K562 (cell line): ENCODE results near the gene JUNB. TPM values are rescaled to one million over a fixed set of nuclear protein-coding genes. Genes with fewer than 3 reads are reported as not detected.
A peak's percentile ranks its signal among the peaks of the same experiment; 100 is the strongest.

Source experiments
- ATAC-seq: fragments of 200-7000 bp; cut with Tn5 transposase; 3 replicates; pipeline ENCODE4 v1.9.1; 2020; ENCODE audit warnings: moderate library complexity
- BruUV-seq: library from RNA; stranded (reverse); fragments of 400-500 nt; replicated peaks from 2 replicates; lab custom pipeline; 2021; lab: Mats Ljungman, UMichigan
- CTCF ChIA-PET: fragments of 300-600 bp; formaldehyde crosslinking; extraction: SDS; loops from one replicate; lab custom pipeline; 2021; ENCODE audit warnings: low intra/inter-chr PET ratio; lab: Yijun Ruan, JAX
- POLR2A ChIA-PET: fragments of 300-600, 350-650 bp; sonication (Branson Sonifier 250); formaldehyde crosslinking; extraction: SDS; loops from one replicate; lab custom pipeline; 2021; ENCODE audit warnings: antibody characterized with exemption, inconsistent platforms; lab: Yijun Ruan, JAX
- DNase-seq, 4 experiments: peaks; one replicate each; pipeline versions ENCODE4 v3.0.0 to v3.0.0-alpha.2; 2011 to 2018; ENCODE audit warnings: low spot score in 3 of 4, mixed read lengths in 3 of 4; ENCODE audit errors: extremely low read depth in 1 of 4
- FAIRE-seq: peaks from 2 replicates; lab custom pipeline; 2011; peaks lifted over from hg19 to GRCh38; lab: Jason Lieb, UNC
- H2AFZ ChIP-seq: 2 replicates; pipeline ENCODE4 v1.6.0; 2011; ENCODE audit warnings: low read depth, low read length, control low read depth, inconsistent platforms
- H3K27ac ChIP-seq: fragments of 200-600 bp; 3 replicates; pipeline ENCODE4 v1.8.0; 2011; ENCODE audit warnings: low read depth, mild to moderate bottlenecking, control low read depth, inconsistent platforms, low read length, moderate library complexity, mixed read lengths; ENCODE audit errors: extremely low read depth
- H3K27me3 ChIP-seq, 2 experiments: fragments of 300-600 bp in 1 of 2; 2 replicates in 1 of 2; 3 replicates in 1 of 2; pipeline versions ENCODE4 v1.6.0 to v1.8.0; 2011; ENCODE audit warnings: inconsistent platforms in 2 of 2, low read length in 2 of 2, mild to moderate bottlenecking in 1 of 2, mixed read lengths in 1 of 2, moderate library complexity in 1 of 2; ENCODE audit not compliant: control insufficient read depth in 2 of 2, insufficient read depth in 2 of 2
- H3K36me3 ChIP-seq: fragments of 300-600 bp; 3 replicates; pipeline ENCODE4 v1.8.0; 2011; ENCODE audit warnings: mild to moderate bottlenecking, low read length, inconsistent platforms; ENCODE audit not compliant: control insufficient read depth, insufficient read depth
- H3K4me1 ChIP-seq, 2 experiments: fragments of 200-600 bp in 1 of 2; replicated peaks in 1 of 2; 2 replicates in 1 of 2; 3 replicates in 1 of 2; pipeline versions ENCODE4 v1.5.1 to v1.8.0; 2011; ENCODE audit warnings: inconsistent platforms in 2 of 2, low read length in 2 of 2, mild to moderate bottlenecking in 1 of 2, mixed read lengths in 1 of 2, moderate library complexity in 1 of 2; ENCODE audit not compliant: control insufficient read depth in 2 of 2, insufficient read depth in 2 of 2
- H3K4me2 ChIP-seq: 2 replicates; pipeline ENCODE4 v1.6.1; 2011; ENCODE audit warnings: low read length, control low read depth, inconsistent platforms, mixed read lengths; ENCODE audit not compliant: insufficient read depth
- H3K4me3 ChIP-seq: fragments of 200-600 bp; sonication (generic), shearing (Covaris generic); 2 replicates; pipeline ENCODE4 v1.5.1; 2016; ENCODE audit warnings: control low read depth, inconsistent platforms
- H3K79me2 ChIP-seq: fragments of 200-600 bp; 3 replicates; pipeline ENCODE4 v1.8.0; 2011; ENCODE audit warnings: low read length, inconsistent platforms; ENCODE audit not compliant: control insufficient read depth, insufficient read depth
- H3K9ac ChIP-seq, 2 experiments: 2 replicates each; pipeline versions ENCODE4 v1.6.0 to v1.6.1; 2011; ENCODE audit warnings: low read depth in 2 of 2, low read length in 2 of 2, control low read depth in 1 of 2, inconsistent platforms in 1 of 2, mild to moderate bottlenecking in 1 of 2, mixed read lengths in 1 of 2; ENCODE audit not compliant: insufficient read depth in 1 of 2
- H3K9me1 ChIP-seq: one replicate; pipeline ENCODE4 v1.6.0; 2011; ENCODE audit warnings: inconsistent platforms, mild to moderate bottlenecking, low read length, moderate library complexity; ENCODE audit not compliant: control insufficient read depth, insufficient read depth
- H3K9me3 ChIP-seq: replicated peaks from 2 replicates; pipeline ENCODE4 v1.5.1; 2011; ENCODE audit warnings: low read depth, low read length, inconsistent platforms; ENCODE audit not compliant: control insufficient read depth, insufficient read depth
- H4K20me1 ChIP-seq: replicated peaks from 2 replicates; pipeline ENCODE4 v1.6.1; 2011; ENCODE audit warnings: low read length, inconsistent platforms, mixed read lengths; ENCODE audit not compliant: control insufficient read depth, insufficient read depth
- ATF4 ChIP-seq: fragments of 450-650 bp; formaldehyde crosslinking; IDR thresholded peaks from 2 replicates; pipeline ENCODE4 v1.4.0; 2022; ENCODE audit warnings: mild to moderate bottlenecking, moderate library complexity
- BCOR ChIP-seq: fragments of 450-650 bp; IDR thresholded peaks from 2 replicates; pipeline ENCODE4 v1.6.1; 2016
- BDP1 ChIP-seq: IDR thresholded peaks from 3 replicates; pipeline ENCODE4 v1.6.1; 2011; ENCODE audit not compliant: insufficient read length, insufficient read depth
- BMI1 ChIP-seq: fragments of 150-350 bp; IDR thresholded peaks from 2 replicates; pipeline ENCODE4 v1.6.1; 2014; ENCODE audit warnings: low read length
- E2F3 ChIP-seq: fragments of 250-450 bp; sonication (Bioruptor Pico); IDR thresholded peaks from 2 replicates; pipeline ENCODE4 v1.4.0; 2020; ENCODE audit warnings: mild to moderate bottlenecking
- GATAD2A ChIP-seq: fragments of 450-650 bp; IDR thresholded peaks from 2 replicates; pipeline ENCODE4 v1.6.1; 2017
- HEY1 ChIP-seq: fragments of 250-450 bp; sonication (Bioruptor Pico); IDR thresholded peaks from 2 replicates; pipeline ENCODE4 v1.5.0; 2020; ENCODE audit warnings: mild to moderate bottlenecking, moderate library complexity, borderline replicate concordance
- MECOM ChIP-seq: fragments of 250-450 bp; sonication (Bioruptor Pico); IDR thresholded peaks from 2 replicates; pipeline ENCODE4 v1.8.0; 2022; ENCODE audit warnings: inconsistent platforms
- NFATC3 ChIP-seq: fragments of 450-650 bp; IDR thresholded peaks from 2 replicates; pipeline ENCODE4 v1.6.1; 2017; ENCODE audit warnings: mild to moderate bottlenecking
- NFRKB ChIP-seq: fragments of 450-650 bp; IDR thresholded peaks from 2 replicates; pipeline ENCODE4 v1.6.1; 2016; ENCODE audit warnings: low read depth
- TSC22D4 ChIP-seq: fragments of 450-650 bp; IDR thresholded peaks from 2 replicates; pipeline ENCODE4 v1.6.1; 2016; ENCODE audit warnings: missing genetic modification characterization, missing biosample characterization, control low read depth
- ZBTB1 ChIP-seq: sonication (generic); formaldehyde crosslinking; IDR thresholded peaks from 2 replicates; pipeline ENCODE4 v1.8.1; 2023; ENCODE audit warnings: missing genetic modification reagents, low read depth, mild to moderate bottlenecking, borderline replicate concordance
- ZNF121 ChIP-seq: sonication (generic); formaldehyde crosslinking; conservative IDR thresholded peaks from 2 replicates; pipeline ENCODE4 v1.8.0; 2022; ENCODE audit warnings: missing genetic modification reagents
- ZNF395 ChIP-seq: fragments of 200-800 bp; sonication (Bioruptor generic); IDR thresholded peaks from 2 replicates; pipeline ENCODE4 v1.6.1; 2017; ENCODE audit warnings: missing genetic modification characterization, missing compliant biosample characterization
- ZNF830 ChIP-seq: fragments of 250-450 bp; sonication (Bioruptor Pico); IDR thresholded peaks from 2 replicates; pipeline ENCODE4 v1.5.0; 2021; ENCODE audit warnings: mild to moderate bottlenecking
- ZSCAN32 ChIP-seq: fragments of 450-650 bp; formaldehyde crosslinking; IDR thresholded peaks from 2 replicates; pipeline ENCODE4 v1.4.0; 2020; ENCODE audit warnings: mild to moderate bottlenecking, moderate library complexity
- WGBS: fragments of 100-300 bp; shearing (Covaris generic); methylation state at CpG from one replicate; pipeline ENCODE4 v1.1.6; 2016; ENCODE audit warnings: low coverage, mixed read lengths; ENCODE audit not compliant: insufficient coverage; ENCODE audit errors: missing lambda C conversion rate; 5-methylcytosine and 5-hydroxymethylcytosine counted together
- in situ Hi-C: fragments of 300-500 bp; cut with MboI; formaldehyde crosslinking; loops from 4 replicates; pipeline ENCODE4 v1.15.0; 2018; ENCODE audit warnings: inconsistent platforms, mixed read lengths
- intact Hi-C: fragments of 100-400 bp; cut with micrococcal nuclease; formaldehyde crosslinking; loops from 2 replicates; pipeline ENCODE4 v1.14.2; 2022
- polyA plus RNA-seq, 8 experiments: library from polyadenylated mRNA; depleted of rRNA in 4 of 8; stranded (reverse) in 5 of 8; unstranded in 3 of 8; fragments of >200 nt; fragmentation: Nextera tagmentation in 2 of 8; fragmentation: Illumina TruSeq in 1 of 8; extraction: Ambion mirVana in 2 of 8; extraction: Trizol in 1 of 8; gene quantifications; 2 replicates each; pipeline versions ENCODE4 v1.2.1 to v1.2.3, GENCODE V29; 2011 to 2014; ENCODE audit warnings: inconsistent platforms in 1 of 8, missing spikeins in 1 of 8
- total RNA-seq, 7 experiments: library from RNA; depleted of rRNA in 6 of 7; stranded (reverse); fragments of >200 nt in 6 of 7; fragmentation: Illumina TruSeq in 2 of 7; extraction: Trizol in 2 of 7; gene quantifications; 2 replicates each; pipeline versions ENCODE4 v1.2.1 to v1.2.3, GENCODE V29; 2011 to 2021; ENCODE audit warnings: low replicate concordance in 1 of 7

The JUNB gene
- total and polyA plus RNA-seq, 9 of the 15 experiments (the other 6 are each of a cell fraction or from before 2014, with no cell fraction given): 0.23 to 88.1 (median 13.1) TPM

- TF ChIP-seq ZNF121 (CRISPR knock-in tag): no peak
- no peak for TF ChIP-seq TSC22D4 (tag)
- TF ChIP-seq BDP1: no peak
- TF ChIP-seq BMI1: peak; percentile 80
- TF ChIP-seq NFATC3: no peak
- TF ChIP-seq ZNF830 (CRISPR knock-in tag): no peak
- peak; percentile 71 for TF ChIP-seq E2F3 (CRISPR knock-in tag)
These were observed 8.6 kb upstream of the JUNB start (continued) for GRCh38 chr19:12782424-12783290.

- FAIRE-seq (no peak), ATAC-seq (no peak), DNase-seq (peak in 1 of 4 experiments; percentile 37)
- H3K4me2 ChIP-seq: peak overlapping the region; percentile 78
- H3K9me3 ChIP-seq: no peaks in the 10 kb centered on the region
- in situ Hi-C loops: no loop called here
- no peak for TF ChIP-seq ZSCAN32 (CRISPR knock-in tag)
- 0 out of 2 replicates have a peak, but pooled peaks have one; percentile 11 for TF ChIP-seq MECOM (CRISPR knock-in tag)
- 0 out of 2 replicates have a peak, but pooled peaks have one; percentile 16 for TF ChIP-seq NFRKB
- TF ChIP-seq ZNF395: peak; percentile 23; the same call in 1 of the 2 replicates
- TF ChIP-seq HEY1 (CRISPR knock-in tag): no peak
- TF ChIP-seq GATAD2A: 0 out of 2 replicates have a peak, but pooled peaks have one; percentile 9
- no peak for TF ChIP-seq ATF4 (CRISPR knock-in tag)
- TF ChIP-seq BCOR: peak; percentile 41; the same call in 1 of the 2 replicates
- no peak for TF ChIP-seq ZBTB1 (CRISPR knock-in tag)
- H3K9me1 ChIP-seq: no peaks in the 10 kb centered on the region
- peak overlapping the region; percentile 73 to 91 for H3K9ac ChIP-seq
- peak overlapping the region; percentile 97 for H3K27ac ChIP-seq
- H4K20me1 ChIP-seq: no peaks in the 10 kb centered on the region
- POLR2A ChIA-PET: interaction anchor here (1.0 to 2.2 kb wide), 2 partner anchors 9 to 97 kb away, joined by 3 to 39 read pairs; partner anchors contain the start of genes DNASE2 and JUNB
- H3K27me3 ChIP-seq: no peaks in the 10 kb centered on the region
- H3K4me1 ChIP-seq: peaks cover 69 to 71% of the 10 kb centered on the region in 2 experiments
- CTCF ChIA-PET: no interaction called here
- H2AFZ ChIP-seq: peak overlapping the region; percentile 82
- peak overlapping the region; percentile 43; the same call in 1 of the 2 replicates for H3K4me3 ChIP-seq
- BruUV-seq: no TSS peak
- H3K79me2 ChIP-seq: no peaks in the 10 kb centered on the region
- WGBS: 23% methylated on average over 14 of the region's 16 CpGs
- intact Hi-C loops: no loop called here
- no peaks in the 10 kb centered on the region for H3K36me3 ChIP-seq
These were observed 7.9 kb upstream of the JUNB start for GRCh38 chr19:12783291-12783848.
